MM.1S (cell line): Measurements from ENCODE around the gene SLAMF8.

Experiments
- EZH2 ChIP-seq: fragments of 300-600 bp; sonication (generic); optimal IDR thresholded peaks from 2 replicates; pipeline ENCODE3; 2017; ENCODE audit warnings: low read depth, mild to moderate bottlenecking, antibody characterized with exemption, low read length, mixed read lengths
- TF ChIP-seq, protein P1 (sequence below): fragments of 300-600 bp; sonication (generic); IDR thresholded peaks from 2 replicates; pipeline ENCODE4 v1.5.1; 2016; ENCODE audit warnings: antibody characterized with exemption, low read length, mixed read lengths

DNA sequence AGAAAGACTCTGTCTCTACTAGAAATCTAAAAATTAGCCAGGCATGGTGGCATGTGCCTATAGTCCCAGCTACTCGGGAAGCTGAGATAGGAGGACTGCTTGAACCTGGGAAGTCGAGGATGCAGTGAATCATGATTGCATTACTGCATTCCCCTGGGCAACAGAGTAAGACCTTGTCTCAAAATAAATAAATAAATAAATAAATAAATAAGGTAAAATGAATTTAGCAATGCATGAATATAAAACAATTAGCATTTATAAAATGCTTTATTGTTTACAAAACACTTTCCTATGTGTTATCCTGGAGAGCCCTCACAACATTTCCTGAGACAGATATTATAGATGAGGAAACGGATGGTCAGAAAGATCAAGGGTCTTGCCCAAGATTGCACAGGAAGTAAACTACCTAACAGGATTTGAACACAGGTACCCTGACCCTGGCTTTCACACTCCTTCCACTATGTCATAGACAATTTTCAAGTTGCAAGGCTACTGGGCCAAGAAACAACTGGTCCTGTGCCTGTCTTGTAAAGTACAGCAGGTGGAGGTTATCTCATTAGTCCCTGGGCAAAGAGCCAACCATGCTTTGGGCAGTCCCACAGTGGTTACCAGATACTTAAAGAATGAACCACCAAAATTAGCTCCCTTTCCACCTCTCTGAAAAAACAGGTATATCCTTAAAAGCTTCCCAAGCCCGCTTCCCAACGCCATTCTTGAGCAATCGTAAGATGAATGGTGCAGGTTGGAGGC is 51.2 kb downstream of the SLAMF8 start:
- TF ChIP-seq, protein P1, sequence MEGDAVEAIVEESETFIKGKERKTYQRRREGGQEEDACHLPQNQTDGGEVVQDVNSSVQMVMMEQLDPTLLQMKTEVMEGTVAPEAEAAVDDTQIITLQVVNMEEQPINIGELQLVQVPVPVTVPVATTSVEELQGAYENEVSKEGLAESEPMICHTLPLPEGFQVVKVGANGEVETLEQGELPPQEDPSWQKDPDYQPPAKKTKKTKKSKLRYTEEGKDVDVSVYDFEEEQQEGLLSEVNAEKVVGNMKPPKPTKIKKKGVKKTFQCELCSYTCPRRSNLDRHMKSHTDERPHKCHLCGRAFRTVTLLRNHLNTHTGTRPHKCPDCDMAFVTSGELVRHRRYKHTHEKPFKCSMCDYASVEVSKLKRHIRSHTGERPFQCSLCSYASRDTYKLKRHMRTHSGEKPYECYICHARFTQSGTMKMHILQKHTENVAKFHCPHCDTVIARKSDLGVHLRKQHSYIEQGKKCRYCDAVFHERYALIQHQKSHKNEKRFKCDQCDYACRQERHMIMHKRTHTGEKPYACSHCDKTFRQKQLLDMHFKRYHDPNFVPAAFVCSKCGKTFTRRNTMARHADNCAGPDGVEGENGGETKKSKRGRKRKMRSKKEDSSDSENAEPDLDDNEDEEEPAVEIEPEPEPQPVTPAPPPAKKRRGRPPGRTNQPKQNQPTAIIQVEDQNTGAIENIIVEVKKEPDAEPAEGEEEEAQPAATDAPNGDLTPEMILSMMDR, result no peak
- no peak for TF ChIP-seq EZH2
